T follicular helper cell (primary cell): ENCODE results near the gene SLC5A11.
"Not testable (repeated sequence)": the region's sequence is repeated elsewhere in the genome, so short reads cannot be mapped to it uniquely, and the experiment has no call there.

ENCODE experiments used
- DNase-seq: peaks from one replicate; pipeline ENCODE4 v3.0.0-alpha.2; 2020; ENCODE audit warnings: low read depth

The SLC5A11 gene

DNA sequence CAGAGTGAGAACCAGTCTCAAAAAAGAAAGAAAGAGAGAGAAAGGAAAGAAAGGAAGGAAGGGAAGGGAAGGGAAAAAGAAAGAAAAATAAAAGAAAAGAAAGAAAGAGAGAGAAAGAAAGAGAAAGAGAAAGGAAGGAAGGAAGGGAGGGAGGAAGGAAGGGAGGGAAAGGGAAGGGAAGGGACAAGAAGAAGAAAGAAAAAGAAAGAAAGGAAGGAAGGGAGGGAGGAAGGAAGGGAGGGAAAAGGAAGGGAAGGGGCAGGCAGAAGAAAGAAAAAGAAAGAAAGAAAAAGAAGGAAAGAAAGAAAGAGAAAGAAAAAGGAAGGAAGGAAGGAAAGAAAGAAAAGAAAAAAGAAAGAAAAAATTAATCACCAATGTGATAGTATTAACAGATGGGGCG is 15.7 kb downstream of the SLC5A11 start:
- no peak for DNase-seq

DNA sequence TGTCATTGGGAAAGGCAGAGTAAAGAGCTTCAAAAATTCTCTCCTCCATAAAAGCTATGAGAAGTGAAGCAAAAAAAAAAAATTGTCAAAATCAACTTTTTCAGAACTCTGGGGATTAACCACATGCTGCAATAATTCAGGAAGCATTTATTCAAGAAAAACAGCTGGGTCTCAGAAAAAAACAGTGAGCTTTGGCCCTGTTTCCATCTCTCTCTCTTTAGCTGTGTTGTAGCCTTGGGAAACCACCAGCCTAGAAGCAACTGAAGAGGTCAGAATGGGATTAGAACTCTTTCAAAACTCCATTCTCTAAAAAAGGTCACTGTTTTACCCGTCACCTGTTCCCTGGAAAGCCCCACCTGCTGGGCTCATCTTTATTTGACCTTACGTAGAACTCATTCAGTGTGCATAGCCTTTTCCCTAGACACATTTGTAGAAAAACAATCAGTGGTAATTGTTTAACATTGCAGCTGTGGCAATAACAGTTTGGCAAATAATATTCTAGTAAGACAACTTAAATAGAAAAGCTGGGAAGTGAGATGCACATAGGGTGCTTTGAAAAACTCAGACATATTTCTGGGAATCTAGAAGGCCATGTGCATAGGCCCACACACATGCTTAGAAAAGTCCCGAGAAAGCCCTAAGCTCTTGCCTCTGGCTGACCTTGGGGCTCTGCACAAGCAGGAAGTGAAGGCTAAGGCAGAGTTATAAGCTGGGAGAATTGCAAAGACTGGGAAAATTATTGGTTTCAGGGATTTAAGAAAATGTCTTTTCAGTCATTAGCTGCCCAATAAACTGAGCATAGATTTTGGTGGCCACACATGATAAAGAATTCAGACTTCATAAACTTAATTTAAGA is 18.0 kb downstream of the SLC5A11 start:
- DNase-seq = no peak

DNA sequence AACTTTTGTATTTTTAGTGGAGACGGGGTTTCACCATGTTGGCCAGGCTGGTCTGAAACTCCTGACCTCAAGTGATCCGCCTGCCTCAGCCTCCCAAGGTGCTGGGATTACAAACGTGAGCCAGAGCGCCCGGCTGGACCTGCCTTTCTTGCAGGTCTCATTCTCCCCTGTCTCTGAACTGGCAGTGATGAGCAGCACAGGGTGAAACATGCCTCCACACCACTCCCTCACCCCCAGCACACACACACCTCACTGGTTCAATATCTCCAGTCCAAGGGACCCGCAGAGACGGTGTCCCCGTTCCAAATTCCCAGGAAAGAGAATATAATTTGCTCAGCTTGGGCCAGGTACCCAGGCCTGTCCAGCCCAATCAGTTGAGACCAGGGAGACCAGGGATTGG is 23.3 kb downstream of the SLC5A11 start:
- DNase-seq = no peak

DNA sequence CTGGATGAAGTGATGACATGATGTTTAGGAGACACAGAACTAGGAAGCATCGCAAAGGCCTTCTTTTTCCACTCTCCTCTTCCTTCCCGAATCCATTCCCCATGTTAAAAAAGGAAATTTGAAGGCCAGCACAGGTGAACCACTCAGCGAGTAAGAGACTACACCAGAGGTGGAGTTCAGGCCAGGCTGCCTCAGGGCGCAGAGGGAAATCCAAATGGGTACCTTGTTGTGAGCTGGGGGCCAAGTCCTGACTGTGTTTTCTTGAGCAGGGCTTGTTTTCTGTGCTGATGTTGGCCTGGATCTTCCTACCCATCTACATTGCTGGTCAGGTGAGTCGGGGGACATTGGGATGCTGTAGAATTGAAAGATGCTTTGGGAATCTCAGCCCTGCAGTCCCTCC is 26.1 kb downstream of the SLC5A11 start:
- no peak for DNase-seq

DNA sequence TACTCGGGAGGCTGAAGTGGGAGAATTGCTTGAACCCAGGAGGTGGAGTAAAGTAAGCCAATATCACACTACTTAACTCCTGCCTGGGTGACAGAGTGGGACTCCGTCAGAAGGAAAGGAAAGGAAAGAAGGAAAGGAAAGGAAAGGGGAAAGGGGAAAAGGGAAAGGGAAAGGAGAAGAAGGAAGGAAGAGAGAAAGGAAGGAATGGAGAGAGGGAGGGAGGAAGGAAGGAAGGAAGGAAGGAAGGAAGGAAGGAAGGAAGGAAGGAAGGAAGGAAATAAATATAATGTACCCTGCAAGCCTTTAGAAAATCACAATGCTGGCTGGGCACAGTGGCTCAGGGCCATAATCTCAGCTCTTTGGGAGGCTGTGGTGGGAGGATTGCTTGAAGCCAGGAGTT is 27.3 kb downstream of the SLC5A11 start:
- DNase-seq = no peak

DNA sequence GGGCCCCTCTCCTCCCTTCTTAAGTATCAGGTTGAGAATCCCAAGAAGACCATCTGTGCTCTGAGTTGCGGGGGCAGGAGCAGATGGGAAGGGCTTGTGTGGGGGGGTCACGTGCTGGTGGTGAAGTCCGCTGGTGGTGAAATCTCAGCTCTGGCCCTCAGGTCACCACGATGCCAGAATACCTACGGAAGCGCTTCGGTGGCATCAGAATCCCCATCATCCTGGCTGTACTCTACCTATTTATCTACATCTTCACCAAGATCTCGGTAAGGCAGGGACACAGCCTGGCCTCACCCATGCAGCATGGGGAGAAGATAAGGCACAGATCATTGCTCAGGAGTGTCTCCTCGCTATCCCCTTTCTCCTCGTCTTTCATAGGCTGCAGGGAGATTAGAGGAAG is 29.7 kb downstream of the SLC5A11 start:
- DNase-seq = no peak

DNA sequence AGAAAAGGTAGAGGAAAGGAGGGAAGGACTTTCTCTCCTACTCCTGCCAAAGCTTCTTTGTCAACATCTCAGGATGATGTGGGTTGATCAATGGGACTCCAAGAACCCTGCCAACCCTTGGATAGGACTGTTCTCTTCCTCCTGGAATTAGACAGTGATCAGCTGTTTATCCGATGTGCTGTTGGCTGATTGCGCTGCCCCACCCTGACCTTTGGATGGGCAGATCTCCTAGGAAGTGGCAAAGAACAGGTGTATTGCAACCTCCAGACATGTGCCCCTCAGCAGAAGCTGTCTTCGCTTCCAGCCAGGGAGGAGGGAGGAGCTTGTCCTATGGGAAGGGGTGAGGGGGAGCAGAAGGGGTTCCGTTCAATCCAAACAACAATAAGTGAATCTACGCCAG is 30.5 kb downstream of the SLC5A11 start:
- DNase-seq = no peak

DNA sequence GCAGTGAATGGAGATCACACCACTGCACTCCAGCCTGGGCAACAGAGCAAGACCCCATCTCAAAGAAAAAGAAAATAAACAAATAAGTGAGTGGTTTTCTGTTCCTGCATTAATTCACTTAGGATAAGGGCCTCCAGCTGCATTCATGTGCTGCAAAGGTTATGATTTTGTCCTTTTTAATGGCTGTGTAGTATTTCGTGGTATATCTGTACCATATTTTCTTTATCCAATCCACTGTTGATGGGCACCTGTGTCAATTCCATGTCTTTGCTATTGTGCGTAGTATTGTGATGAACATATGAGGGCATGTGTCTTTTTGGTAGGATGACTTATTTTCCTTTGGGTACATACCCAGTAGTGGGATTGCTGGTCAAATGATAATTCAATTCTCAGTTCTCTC is 33.9 kb downstream of the SLC5A11 start:
- DNase-seq = no peak

DNA sequence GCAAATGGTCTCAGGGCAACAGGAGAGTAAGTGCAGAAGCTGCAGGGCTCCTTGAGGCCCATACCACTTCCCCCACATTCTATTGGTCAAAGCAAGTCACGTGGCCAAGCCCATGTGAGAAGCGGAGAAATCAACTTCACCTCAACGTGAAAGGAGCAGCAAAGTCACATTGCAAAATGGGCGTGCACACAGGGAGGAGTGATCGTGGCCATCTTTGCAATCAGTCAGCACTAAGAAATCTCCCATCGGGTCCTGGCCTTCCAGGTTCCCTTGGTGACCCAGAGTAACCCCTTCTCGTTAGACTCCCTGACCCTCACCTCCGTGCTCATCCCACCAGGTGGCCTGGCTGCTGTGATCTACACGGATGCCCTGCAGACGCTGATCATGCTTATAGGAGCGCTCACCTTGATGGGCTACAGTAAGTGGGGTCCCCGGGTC is 38.0 kb downstream of the SLC5A11 start:
- DNase-seq = no peak

DNA sequence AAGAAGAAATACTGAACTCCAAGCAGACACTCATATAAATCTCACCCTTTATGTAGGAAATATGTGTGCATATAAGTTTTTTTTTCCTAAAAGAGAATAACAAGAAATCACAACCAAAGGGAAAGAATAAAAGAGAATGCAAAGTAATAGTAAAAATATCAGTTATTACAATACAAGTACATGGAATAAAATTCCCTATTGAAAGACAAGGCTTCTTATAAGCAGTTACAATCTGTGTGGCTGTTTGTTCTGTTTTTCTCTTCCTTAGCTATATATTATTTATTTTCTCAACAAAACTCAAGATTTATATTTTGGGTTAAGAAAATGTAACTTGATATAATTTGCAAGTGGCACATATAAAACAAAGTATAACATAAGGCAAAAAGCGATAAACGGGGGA is 41.7 kb downstream of the SLC5A11 start:
- DNase-seq = no peak

DNA sequence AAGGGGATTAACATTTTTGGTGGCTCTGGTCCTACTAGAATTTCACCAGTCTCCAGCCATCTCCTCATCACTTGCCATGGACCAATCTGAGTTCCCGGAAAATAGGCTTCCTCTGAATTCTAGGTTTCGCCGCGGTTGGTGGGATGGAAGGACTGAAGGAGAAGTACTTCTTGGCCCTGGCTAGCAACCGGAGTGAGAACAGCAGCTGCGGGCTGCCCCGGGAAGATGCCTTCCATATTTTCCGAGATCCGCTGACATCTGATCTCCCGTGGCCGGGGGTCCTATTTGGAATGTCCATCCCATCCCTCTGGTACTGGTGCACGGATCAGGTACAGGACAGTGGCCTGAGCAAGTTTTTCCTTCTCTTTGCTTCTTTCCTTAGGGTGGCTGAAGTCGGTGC is 45.0 kb downstream of the SLC5A11 start:
- DNase-seq = no peak

DNA sequence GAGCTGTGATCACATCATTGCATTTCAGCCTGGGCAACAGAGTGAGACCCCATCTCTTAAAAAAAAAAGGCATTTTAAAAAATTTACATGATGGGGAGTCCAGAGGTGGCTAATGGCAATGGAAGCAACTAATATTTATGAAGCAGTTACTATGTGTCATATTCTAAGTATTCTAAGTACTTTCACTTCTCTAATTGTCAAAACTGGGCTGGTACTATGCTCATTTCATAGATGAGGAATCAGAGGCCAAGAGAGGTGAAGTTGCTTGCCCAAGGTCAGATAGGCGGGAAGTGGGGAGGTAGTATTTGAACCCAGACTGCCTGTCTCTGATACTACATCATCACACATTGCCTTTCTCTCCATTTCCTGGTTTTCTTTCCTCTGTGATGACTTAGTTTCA is 50.7 kb downstream of the SLC5A11 start:
- no peak for DNase-seq

DNA sequence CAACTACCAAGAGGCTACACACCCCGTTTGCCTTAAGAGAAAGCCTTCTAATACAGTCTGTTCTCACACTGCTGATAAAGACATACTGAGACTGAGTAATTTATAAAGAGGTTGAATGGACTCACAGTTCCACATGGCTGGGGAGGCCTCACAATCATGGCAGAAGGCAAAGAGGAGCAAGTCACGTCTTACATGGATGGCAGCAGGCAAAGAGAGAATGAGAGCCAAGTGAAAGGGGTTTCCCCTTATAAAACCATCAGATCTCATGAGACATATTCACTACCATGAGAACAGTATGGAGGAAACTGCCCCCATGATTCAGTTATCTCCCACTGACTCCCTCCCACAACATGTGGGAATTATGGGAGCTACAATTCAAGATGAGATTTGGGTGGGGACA is 51.8 kb downstream of the SLC5A11 start:
- DNase-seq = not testable (repeated sequence)

DNA sequence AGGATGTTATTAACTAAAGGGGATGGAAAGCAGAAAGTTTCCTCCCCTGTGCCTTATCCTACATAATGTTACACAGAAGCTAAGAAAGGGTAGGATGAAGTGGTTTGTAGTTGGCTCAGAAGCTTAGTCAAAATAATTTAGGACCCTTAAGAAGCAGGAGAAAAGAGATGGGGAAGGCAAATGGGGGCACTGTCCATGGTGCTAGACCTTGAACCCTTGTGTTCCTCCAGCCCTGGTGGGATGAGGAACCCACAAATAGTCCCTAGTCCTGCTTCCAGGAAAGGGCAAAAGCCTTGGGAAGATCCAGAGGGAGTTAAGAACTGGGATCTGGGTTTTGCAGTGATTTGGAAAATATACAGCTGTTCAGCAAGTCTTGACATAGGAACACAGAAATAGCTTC is 54.5 kb downstream of the SLC5A11 start:
- no peak for DNase-seq

DNA sequence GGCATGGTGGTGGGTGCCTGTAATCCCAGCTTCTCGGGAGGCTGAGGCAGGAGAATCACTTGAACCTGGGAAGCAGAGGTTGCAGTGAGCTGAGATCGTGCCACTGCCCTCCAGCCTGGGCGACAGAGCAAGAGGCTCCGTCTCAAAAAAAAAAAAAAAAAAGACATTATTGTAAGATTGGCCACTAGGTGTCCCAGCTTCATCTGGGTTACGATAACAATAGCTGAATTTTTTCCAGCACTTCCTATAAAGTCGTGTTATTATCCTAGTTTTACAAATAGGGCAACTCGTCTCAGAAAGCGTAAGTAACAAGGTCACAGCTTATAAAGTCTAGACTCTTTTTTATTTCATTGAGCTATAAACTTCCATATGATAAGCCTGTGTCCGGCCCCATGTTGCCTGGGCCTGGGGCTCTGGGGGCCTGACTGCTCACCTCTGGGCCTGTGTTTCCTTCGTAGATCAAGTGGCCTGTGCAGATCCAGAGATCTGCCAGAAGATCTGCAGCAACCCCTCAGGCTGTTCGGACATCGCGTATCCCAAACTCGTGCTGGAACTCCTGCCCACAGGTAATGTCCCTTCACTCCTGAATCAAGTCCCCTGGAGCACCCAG is 60.5 kb downstream of the SLC5A11 start:
- DNase-seq = no peak

DNA sequence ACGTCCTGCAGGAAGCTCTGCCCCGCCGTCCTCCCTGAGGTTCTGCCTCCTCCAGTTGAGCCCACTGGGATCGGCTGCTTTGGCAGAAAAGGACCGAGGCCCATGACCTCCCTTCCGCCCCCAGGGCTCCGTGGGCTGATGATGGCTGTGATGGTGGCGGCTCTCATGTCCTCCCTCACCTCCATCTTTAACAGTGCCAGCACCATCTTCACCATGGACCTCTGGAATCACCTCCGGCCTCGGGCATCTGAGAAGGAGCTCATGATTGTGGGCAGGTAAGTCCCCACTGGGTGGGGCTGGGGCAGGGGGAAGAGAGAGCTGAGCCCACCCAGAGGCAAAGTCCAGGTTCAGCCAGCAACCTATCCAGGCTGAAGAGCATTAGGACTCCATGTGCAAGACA is 61.1 kb downstream of the SLC5A11 start:
- no peak for DNase-seq

DNA sequence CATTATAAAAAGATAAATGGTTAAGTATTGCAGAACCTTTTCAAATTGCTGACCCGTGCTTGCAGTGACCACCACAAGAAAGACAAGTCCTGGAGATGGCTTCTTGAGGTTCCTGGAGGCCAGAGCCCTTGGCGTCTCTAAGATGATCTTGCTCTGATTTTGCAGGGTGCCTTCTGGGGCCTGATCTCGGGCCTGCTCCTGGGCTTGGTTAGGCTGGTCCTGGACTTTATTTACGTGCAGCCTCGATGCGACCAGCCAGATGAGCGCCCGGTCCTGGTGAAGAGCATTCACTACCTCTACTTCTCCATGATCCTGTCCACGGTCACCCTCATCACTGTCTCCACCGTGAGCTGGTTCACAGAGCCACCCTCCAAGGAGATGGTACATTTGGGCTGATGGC is 63.0 kb downstream of the SLC5A11 start:
- DNase-seq = no peak

DNA sequence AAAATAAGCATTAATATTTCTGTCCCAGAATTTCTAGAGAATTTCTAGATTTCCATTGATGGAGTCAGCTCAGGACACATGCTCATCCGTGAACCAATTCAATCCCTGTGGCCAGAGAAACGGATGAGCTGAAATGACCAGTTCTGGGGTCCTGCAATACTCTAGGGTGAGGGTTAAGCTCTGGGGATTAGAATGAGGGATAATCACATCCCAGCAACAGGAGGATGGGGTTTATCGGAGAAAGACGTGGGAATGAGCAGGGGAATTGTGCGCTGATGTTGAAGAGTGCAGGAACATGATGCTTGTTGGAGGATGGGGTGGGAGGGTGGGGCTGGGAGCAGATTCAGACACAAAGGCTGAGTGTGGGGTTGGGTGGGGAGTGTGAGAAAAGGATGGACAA is 64.1 kb downstream of the SLC5A11 start:
- DNase-seq = no peak

DNA sequence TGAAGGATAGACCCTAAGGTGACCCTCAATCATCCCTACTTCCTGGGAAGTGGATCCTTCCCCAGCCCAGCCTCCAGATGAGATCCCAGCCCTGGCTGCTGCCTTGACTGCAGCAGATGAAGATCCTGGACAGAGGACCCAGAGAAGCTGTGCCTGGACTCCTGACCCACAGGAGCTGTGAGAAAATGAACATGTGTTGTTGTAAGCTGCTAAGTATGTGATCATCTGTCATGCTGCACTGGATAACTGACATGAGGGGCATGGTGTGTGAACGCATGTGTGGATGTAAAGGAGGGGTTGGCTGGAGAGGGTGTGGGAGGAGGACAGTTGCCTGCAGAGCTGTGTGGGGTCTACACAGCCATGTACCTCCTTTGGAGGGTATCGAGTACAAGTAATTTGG is 69.3 kb downstream of the SLC5A11 start:
- no peak for DNase-seq

DNA sequence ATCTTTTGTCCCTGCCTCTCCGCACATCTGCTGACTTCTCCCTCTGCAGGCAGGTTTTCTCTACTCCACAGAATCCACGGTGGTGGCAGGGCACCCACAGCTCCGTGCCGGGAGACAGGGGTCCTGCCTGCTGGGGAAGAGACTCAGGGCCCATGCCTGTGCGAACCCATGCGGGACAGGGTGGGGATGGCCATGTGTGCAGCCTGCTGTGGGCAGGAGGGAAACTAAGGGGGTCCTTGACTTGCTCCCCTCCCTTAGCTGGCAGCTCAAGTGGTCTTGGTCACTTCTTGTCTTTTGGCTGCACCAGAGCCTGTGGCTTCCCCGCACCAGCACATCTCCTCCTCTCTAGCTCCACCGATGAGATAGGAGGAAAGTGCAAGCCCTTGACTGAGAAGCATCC is 69.8 kb downstream of the SLC5A11 start:
- DNase-seq = no peak

DNA sequence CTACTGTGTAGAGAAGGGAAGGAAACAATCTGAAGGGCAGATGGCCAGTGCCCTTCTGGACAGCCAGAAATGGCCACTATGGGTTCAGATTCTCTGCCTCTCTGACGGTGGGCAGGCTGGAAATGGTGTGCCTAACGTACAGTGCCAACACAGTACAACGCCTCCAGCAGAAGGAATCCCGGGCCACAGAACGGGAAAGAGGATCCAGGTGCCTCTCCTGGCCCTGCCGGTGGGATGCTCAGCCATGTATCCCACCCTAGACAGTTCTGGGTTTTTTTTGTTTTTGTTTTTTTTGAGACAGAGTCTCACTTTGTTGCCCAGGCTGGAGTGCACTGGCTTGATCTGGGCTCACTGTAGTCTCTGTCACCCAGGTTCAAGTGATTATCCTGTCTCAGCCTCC is 71.5 kb downstream of the SLC5A11 start:
- DNase-seq = no peak

DNA sequence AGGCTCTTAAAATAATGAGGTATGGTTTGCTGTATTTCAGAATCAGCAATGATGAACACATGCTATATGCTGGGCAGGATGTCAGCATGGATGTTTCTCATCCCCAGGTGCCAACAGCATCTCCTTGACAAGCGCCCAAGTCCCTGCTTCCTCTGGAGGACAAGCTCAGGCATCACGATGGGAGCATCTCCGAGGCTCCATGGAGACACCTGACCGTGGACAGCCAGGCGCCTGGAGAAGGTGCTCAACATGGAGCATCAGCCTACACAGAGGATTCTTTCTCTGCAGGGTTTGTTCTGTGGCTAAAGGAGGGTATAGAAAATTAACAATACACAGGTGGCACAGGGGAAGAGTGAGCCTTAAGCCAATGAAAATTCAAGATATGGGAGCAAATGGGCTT is 72.1 kb downstream of the SLC5A11 start:
- DNase-seq = no peak

DNA sequence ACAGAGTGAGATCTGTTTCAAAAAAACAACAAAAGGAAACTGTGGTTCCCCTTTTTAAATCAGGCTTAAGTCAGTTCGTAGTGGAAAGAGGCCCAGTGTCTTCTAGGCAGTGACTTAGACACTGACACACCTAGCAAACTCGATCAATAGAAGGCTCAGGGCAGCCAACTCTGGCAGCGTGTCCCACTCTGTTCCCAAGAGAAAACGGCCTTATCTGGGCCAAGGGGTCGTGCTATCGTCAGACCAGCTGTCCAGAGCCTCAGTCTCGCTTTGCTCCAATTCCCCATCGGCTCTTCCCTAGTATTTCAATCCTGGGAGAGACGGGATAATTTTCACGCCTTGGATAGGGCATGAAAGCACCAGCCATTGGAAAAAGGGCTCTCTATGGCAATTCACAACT is 72.9 kb downstream of the SLC5A11 start:
- DNase-seq = no peak

DNA sequence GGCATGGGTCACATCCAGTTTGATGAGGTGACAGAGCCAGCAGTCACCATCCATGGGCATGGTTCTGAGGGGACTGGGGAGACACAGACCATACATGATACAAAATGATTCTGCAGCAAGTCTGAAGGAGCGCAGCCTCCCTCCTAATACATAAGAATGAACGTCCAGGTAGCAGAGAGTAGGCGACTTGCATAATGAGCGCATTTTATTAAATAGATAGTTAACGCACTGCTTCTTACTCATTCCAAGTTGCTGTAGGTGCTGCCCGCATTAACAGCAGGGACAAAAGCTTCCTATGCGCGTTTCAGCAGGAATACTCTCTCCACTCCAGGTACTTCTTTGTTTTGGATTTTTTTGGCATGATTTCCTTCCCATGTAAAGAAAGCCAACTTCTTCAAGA is 73.8 kb downstream of the SLC5A11 start:
- DNase-seq = no peak
